GM12878 (cell line): ENCODE data around the gene SOCS1. TPM values are rescaled to one million over a fixed set of nuclear protein-coding genes. Genes with fewer than 3 reads are reported as not detected.

Experiments
- ATAC-seq: fragments of 200-7000 bp; cut with Tn5 transposase; 3 replicates; pipeline ENCODE4 v1.9.1; 2020; ENCODE audit warnings: mild to moderate bottlenecking, moderate library complexity
- BruUV-seq: library from RNA; stranded (reverse); fragments of 400-500 nt; replicated peaks from 2 replicates; lab custom pipeline; 2021; lab: Mats Ljungman, UMichigan
- CTCF ChIA-PET: fragments of 300-600 bp; sonication (Branson Sonifier 250); formaldehyde crosslinking; extraction: SDS; loops from one replicate; lab custom pipeline; 2021; ENCODE audit warnings: inconsistent platforms; lab: Yijun Ruan, JAX
- POLR2A ChIA-PET: fragments of 350-600 bp; formaldehyde crosslinking; extraction: SDS; loops from one replicate; lab custom pipeline; 2021; ENCODE audit warnings: inconsistent platforms; lab: Charles Lee
- RAD21 ChIA-PET: fragments of 300-600 bp; sonication (Branson Sonifier 250); formaldehyde crosslinking; loops from one replicate; lab custom pipeline; 2023; ENCODE audit warnings: antibody characterized with exemption; ENCODE audit not compliant: unreplicated experiment; lab: Charles Lee
- SMC1A ChIA-PET: fragments of 300-600 bp; sonication (Branson Sonifier 250); formaldehyde crosslinking; loops from one replicate; lab custom pipeline; 2023; ENCODE audit not compliant: unreplicated experiment, uncharacterized antibody; lab: Charles Lee
- DNase-seq: peaks from one replicate; pipeline ENCODE4 v3.0.0-alpha.2; 2011; ENCODE audit warnings: low read depth, low spot score
- FAIRE-seq: peaks from 3 replicates; lab custom pipeline; 2011; peaks lifted over from hg19 to GRCh38; lab: Jason Lieb, UNC
- H2AFZ ChIP-seq: 2 replicates; pipeline ENCODE4 v1.6.0; 2011; ENCODE audit warnings: low read depth, low read length, control low read depth; ENCODE audit not compliant: control insufficient read depth
- H3K27ac ChIP-seq: 2 replicates; pipeline ENCODE4 v1.5.1; 2011; ENCODE audit warnings: control low read depth; ENCODE audit not compliant: control insufficient read depth, insufficient read depth
- H3K27me3 ChIP-seq, 2 experiments: replicated peaks in 1 of 2; 2 replicates each; pipeline versions ENCODE4 v1.6.0 to v1.6.1; 2011; ENCODE audit warnings: low read length in 1 of 2; ENCODE audit not compliant: control insufficient read depth in 2 of 2, insufficient read depth in 2 of 2
- H3K36me3 ChIP-seq, 2 experiments: 2 replicates each; pipeline ENCODE4 v1.5.1; 2011; ENCODE audit warnings: low read length in 1 of 2; ENCODE audit not compliant: control insufficient read depth in 2 of 2, insufficient read depth in 2 of 2
- H3K4me1 ChIP-seq: 2 replicates; pipeline ENCODE4 v1.6.1; 2011; ENCODE audit warnings: mild to moderate bottlenecking, low read length, moderate library complexity, mixed read lengths; ENCODE audit not compliant: control insufficient read depth, insufficient read depth
- H3K4me2 ChIP-seq: 2 replicates; pipeline ENCODE4 v1.6.0; 2011; ENCODE audit warnings: control low read depth; ENCODE audit not compliant: control insufficient read depth, insufficient read depth
- H3K4me3 ChIP-seq: fragments of 200-600 bp; sonication (generic); 2 replicates; pipeline ENCODE4 v1.5.1; 2016
- H3K79me2 ChIP-seq: 2 replicates; pipeline ENCODE4 v1.6.0; 2011; ENCODE audit warnings: low read length; ENCODE audit not compliant: control insufficient read depth, insufficient read depth
- H3K9ac ChIP-seq: 2 replicates; pipeline ENCODE4 v1.8.0; 2011; ENCODE audit warnings: low read length, control low read depth, mixed read lengths; ENCODE audit not compliant: control insufficient read depth, insufficient read depth
- H3K9me3 ChIP-seq: replicated peaks from 3 replicates; pipeline ENCODE4 v1.5.1; 2011; ENCODE audit warnings: mild to moderate bottlenecking, low read length; ENCODE audit not compliant: control insufficient read depth, insufficient read depth
- H4K20me1 ChIP-seq: 2 replicates; pipeline ENCODE4 v1.6.0; 2011; ENCODE audit not compliant: control insufficient read depth, insufficient read depth
- BHLHE40 ChIP-seq, 2 experiments: fragments of 450-650 bp in 1 of 2; IDR thresholded peaks; 2 replicates each; pipeline ENCODE4 v1.6.1; 2011 to 2017; ENCODE audit warnings: low read depth in 2 of 2, borderline replicate concordance in 1 of 2, improper control_type of control experiment in 1 of 2, low read length in 1 of 2, mild to moderate bottlenecking in 1 of 2
- GATAD2B ChIP-seq: fragments of 450-650 bp; conservative IDR thresholded peaks from 2 replicates; pipeline ENCODE4 v1.6.1; 2017; ENCODE audit warnings: low read depth, mild to moderate bottlenecking, moderate library complexity
- KDM1A ChIP-seq: fragments of 200-600 bp; sonication (generic); IDR thresholded peaks from 2 replicates; pipeline ENCODE4 v1.6.1; 2016; ENCODE audit warnings: borderline replicate concordance
- MAX ChIP-seq: IDR thresholded peaks from 2 replicates; pipeline ENCODE4 v1.6.1; 2012; ENCODE audit warnings: low read depth, low read length, improper control_type of control experiment
- NFYB ChIP-seq: IDR thresholded peaks from 2 replicates; pipeline ENCODE4 v1.6.1; 2011; ENCODE audit warnings: low read depth, mild to moderate bottlenecking, low read length, improper control_type of control experiment, moderate library complexity; ENCODE audit not compliant: insufficient read depth
- RAD51 ChIP-seq: fragments of 450-650 bp; IDR thresholded peaks from 2 replicates; pipeline ENCODE4 v1.6.1; 2016; ENCODE audit warnings: moderate library complexity, mild to moderate bottlenecking, inconsistent platforms
- SP1 ChIP-seq: IDR thresholded peaks from one replicate; pipeline ENCODE4 v1.6.1; 2011; ENCODE audit warnings: low read depth, low read length
- STAT3 ChIP-seq: IDR thresholded peaks from 2 replicates; pipeline ENCODE4 v1.6.1; 2011; ENCODE audit warnings: low read depth, low read length, improper control_type of control experiment
- USF1 ChIP-seq: IDR thresholded peaks from 2 replicates; pipeline ENCODE4 v1.6.1; 2011; ENCODE audit warnings: borderline replicate concordance, low read depth, mild to moderate bottlenecking, moderate library complexity, mixed read lengths, low read length; ENCODE audit not compliant: insufficient read depth; ENCODE audit errors: extremely low read length
- USF2 ChIP-seq: IDR thresholded peaks from 2 replicates; pipeline ENCODE4 v1.6.1; 2011; ENCODE audit warnings: low read depth, low read length, improper control_type of control experiment, borderline replicate concordance
- WGBS: methylation state at CpG from one replicate; pipeline ENCODE4 v1.1.6; 2016; ENCODE audit warnings: low lambda C conversion rate; ENCODE audit not compliant: insufficient replicate concordance, insufficient coverage; ENCODE audit errors: missing lambda C conversion rate; 5-methylcytosine and 5-hydroxymethylcytosine counted together
- in situ Hi-C: fragments of 300-500 bp; cut with MboI; formaldehyde crosslinking; loops from 9 replicates; pipeline ENCODE4 v1.14.3; 2018; ENCODE audit warnings: mixed read lengths
- intact Hi-C: fragments of 100-400 bp; cut with micrococcal nuclease; formaldehyde crosslinking; loops from one replicate; pipeline ENCODE4 v1.14.2; 2022; ENCODE audit not compliant: unreplicated experiment
- polyA plus RNA-seq, 11 experiments: library from polyadenylated mRNA; depleted of rRNA in 4 of 11; unstranded in 6 of 11; stranded (reverse) in 5 of 11; fragments of >200 nt; fragmentation: Nextera tagmentation in 4 of 11; fragmentation: Illumina TruSeq in 1 of 11; extraction: Ambion mirVana in 4 of 11; extraction: Trizol in 1 of 11; gene quantifications; 1 replicate in 1 of 11; 2 replicates in 10 of 11; pipeline versions ENCODE4 v1.2.1 to v1.2.3, GENCODE V29; 2011 to 2016; ENCODE audit warnings: inconsistent platforms in 2 of 11, missing spikeins in 2 of 11, low read depth in 1 of 11
- total RNA-seq, 4 experiments: library from RNA; depleted of rRNA in 3 of 4; stranded (reverse); fragments of >200 nt in 3 of 4; fragmentation: Illumina TruSeq in 1 of 4; extraction: Trizol in 1 of 4; gene quantifications; 2 replicates each; pipeline versions ENCODE4 v1.2.1 to v1.2.3, GENCODE V29; 2013 to 2021

The SOCS1 gene
- total and polyA plus RNA-seq, 10 of the 15 experiments (the other 5 are each of a cell fraction or from before 2014, with no cell fraction given): 0.42 to 39.8 (median 11.2) TPM

- CTCF ChIA-PET: interaction anchor here (0.8 to 4.6 kb wide), 3 partner anchors 11 to 48 kb away, joined by 3 to 24 read pairs (median 3); partner anchors contain the start of gene SOCS1
- no peaks in the 10 kb centered on the region for H3K79me2 ChIP-seq
- no peaks in the 10 kb centered on the region for H3K36me3 ChIP-seq
- H3K9me3 ChIP-seq: peaks cover 9% of the 10 kb centered on the region; the same call in 2 of the 3 replicates
- ATAC-seq (no peak), DNase-seq (no peak), FAIRE-seq (no peak)
- intact Hi-C loops (loop anchor here (5.0 kb wide), 1 partner anchor 105 kb away; no protein-coding TSS in a partner anchor), in situ Hi-C loops (no loop called here)
- WGBS: 95% methylated on average over 3 of the region's 3 CpGs
- no peak overlapping the region for H3K4me3 ChIP-seq
- no peaks in the 10 kb centered on the region for H3K27me3 ChIP-seq
- H4K20me1 ChIP-seq: no peaks in the 10 kb centered on the region
- peaks cover 68% of the 10 kb centered on the region for H3K4me1 ChIP-seq
- POLR2A ChIA-PET: interaction anchor here (1.0 to 3.3 kb wide), 4 partner anchors 17 to 154 kb away, joined by 3 to 21 read pairs (median 12); partner anchors contain the start of gene SOCS1
- peak overlapping the region; percentile 89 for H3K27ac ChIP-seq
- RAD21 ChIA-PET: interaction anchor here (1.0 to 8.3 kb wide), 6 partner anchors 17 to 172 kb away, joined by 3 to 65 read pairs (median 14); partner anchors contain the start of gene SOCS1
- SMC1A ChIA-PET: interaction anchor here (0.6 to 3.3 kb wide), 10 partner anchors 10 to 112 kb away, joined by 3 to 34 read pairs (median 6); partner anchors contain the start of gene SOCS1
- H3K9ac ChIP-seq: no peak overlapping the region
- no peak overlapping the region for H3K4me2 ChIP-seq
- TF ChIP-seq NFYB: peak; percentile 90
- peak; percentile 50; the same call in 1 of the 2 replicates for TF ChIP-seq RAD51
- TF ChIP-seq MAX: 0 out of 2 replicates have a peak, but pooled peaks have one; percentile 26
- TF ChIP-seq USF1: peak; percentile 81
- TF ChIP-seq BHLHE40 (IDR thresholded peaks at IDR 0.05; ENCODE audit: borderline replicate concordance in 1 of 2, low read depth in 2 of 2, low read length in 1 of 2): peak; percentile 16 to 56; a peak in 1 of 4 replicates
- peak; percentile 38; the same call in 1 of the 2 replicates for TF ChIP-seq USF2
- TF ChIP-seq GATAD2B: no peak
- no peak for TF ChIP-seq STAT3
- TF ChIP-seq KDM1A: no peak
- TF ChIP-seq SP1: peak; percentile 12
- BruUV-seq: no TSS peak
- no peak overlapping the region for H2AFZ ChIP-seq
These were observed 48.4 kb downstream of the SOCS1 start for GRCh38 chr16:11207646-11208045.
